DOHH2 (cell line): Measurements from ENCODE around the gene CCNB1.
A peak's percentile ranks its signal among the peaks of the same experiment; 100 is the strongest.

Experiments used
- H3F3A ChIP-seq: fragments of 200-600 bp; sonication (generic), shearing (Covaris generic); 2 replicates; pipeline ENCODE4 v1.6.0; 2016; ENCODE audit warnings: antibody characterized with exemption, mild to moderate bottlenecking; ENCODE audit not compliant: control insufficient read depth, insufficient read depth
- H3K27ac ChIP-seq: fragments of 200-600 bp; sonication (generic); 2 replicates; pipeline ENCODE4 v1.5.1; 2014; ENCODE audit warnings: low read depth, mild to moderate bottlenecking, low read length, moderate library complexity
- H3K27me3 ChIP-seq: fragments of 200-600 bp; sonication (generic); 2 replicates; pipeline ENCODE4 v1.6.1; 2014; ENCODE audit warnings: mild to moderate bottlenecking, low read length, mixed read lengths; ENCODE audit not compliant: control insufficient read depth
- H3K36me3 ChIP-seq: fragments of 200-600 bp; sonication (generic); 2 replicates; pipeline ENCODE4 v1.6.1; 2014; ENCODE audit warnings: mild to moderate bottlenecking, low read length, moderate library complexity, mixed read lengths; ENCODE audit not compliant: control insufficient read depth
- H3K4me1 ChIP-seq: fragments of 200-600 bp; sonication (generic); 2 replicates; pipeline ENCODE4 v1.6.1; 2014; ENCODE audit warnings: mild to moderate bottlenecking, low read length, mixed read lengths; ENCODE audit not compliant: control insufficient read depth
- H3K4me2 ChIP-seq: fragments of 200-600 bp; sonication (generic); 2 replicates; pipeline ENCODE4 v1.6.0; 2014; ENCODE audit warnings: mild to moderate bottlenecking, low read length, moderate library complexity
- H3K4me3 ChIP-seq: fragments of 200-600 bp; sonication (generic); 2 replicates; pipeline ENCODE4 v1.5.1; 2014; ENCODE audit warnings: mild to moderate bottlenecking, low read length, mixed read lengths
- H3K79me2 ChIP-seq: fragments of 200-600 bp; sonication (generic); 2 replicates; pipeline ENCODE4 v1.6.1; 2014; ENCODE audit warnings: mild to moderate bottlenecking, low read length, mixed read lengths; ENCODE audit not compliant: control insufficient read depth
- H3K9me2 ChIP-seq: fragments of 200-600 bp; sonication (generic); replicated peaks from 2 replicates; pipeline ENCODE4 v1.6.1; 2014; ENCODE audit warnings: mild to moderate bottlenecking, low read length, mixed read lengths; ENCODE audit not compliant: control insufficient read depth
- H3K9me3 ChIP-seq: fragments of 200-600 bp; sonication (generic); 2 replicates; pipeline ENCODE4 v1.6.1; 2014; ENCODE audit warnings: antibody characterized with exemption, low read length, mixed read lengths; ENCODE audit not compliant: control insufficient read depth, insufficient read depth
- H4K20me1 ChIP-seq: fragments of 200-600 bp; sonication (generic); 2 replicates; pipeline ENCODE4 v1.6.0; 2014; ENCODE audit warnings: low read depth, mild to moderate bottlenecking, antibody characterized with exemption, low read length, moderate library complexity; ENCODE audit not compliant: control insufficient read depth, insufficient read depth
- EZH2phosphoT487 ChIP-seq: fragments of 200-600 bp; sonication (generic); IDR thresholded peaks from 2 replicates; pipeline ENCODE4 v1.6.1; 2017; ENCODE audit warnings: borderline replicate concordance, mild to moderate bottlenecking, antibody characterized with exemption, low read length, moderate library complexity, mixed read lengths
- TF ChIP-seq, protein P1 (sequence below): fragments of 200-600 bp; sonication (generic); IDR thresholded peaks from one replicate; pipeline ENCODE4 v1.5.1; 2014; ENCODE audit warnings: antibody characterized with exemption, mild to moderate bottlenecking, low read depth, low read length; ENCODE audit not compliant: poor library complexity, severe bottlenecking

Gene CCNB1

DNA sequence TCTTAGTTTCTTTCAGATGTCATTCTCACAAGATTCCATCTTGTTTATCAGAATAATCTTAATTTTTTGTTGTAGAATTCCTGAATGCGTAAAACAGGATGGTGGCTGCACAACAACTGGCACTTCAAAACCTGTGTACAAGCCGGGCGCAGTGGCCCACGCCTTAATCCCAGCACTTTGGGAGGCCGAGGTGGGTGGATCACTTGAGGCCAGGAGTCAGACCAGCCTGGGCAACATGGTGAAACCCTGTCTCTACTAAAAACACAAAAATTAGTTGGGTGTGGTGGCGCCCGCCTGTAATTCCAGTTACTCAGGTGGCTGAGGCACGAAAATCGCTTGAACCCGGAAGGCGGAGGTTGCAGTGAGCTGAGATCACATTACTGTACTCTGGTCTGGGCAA lies 10.5 kb upstream of the CCNB1 start:
- Histone ChIP-seq H3K9me3 (no peaks in the 10 kb centered on the region), H3K27me3 (no peaks in the 10 kb centered on the region), H3F3A (no peaks in the 10 kb centered on the region), H4K20me1 (no peaks in the 10 kb centered on the region), H3K4me3 (no peak overlapping the region), H3K4me2 (no peak overlapping the region), H3K9me2 (no peaks in the 10 kb centered on the region), H3K27ac (no peak overlapping the region), H3K36me3 (no peaks in the 10 kb centered on the region), H3K4me1 (no peaks in the 10 kb centered on the region), H3K79me2 (no peaks in the 10 kb centered on the region)
- TF ChIP-seq EZH2phosphoT487: no peak
- TF ChIP-seq, protein P1, sequence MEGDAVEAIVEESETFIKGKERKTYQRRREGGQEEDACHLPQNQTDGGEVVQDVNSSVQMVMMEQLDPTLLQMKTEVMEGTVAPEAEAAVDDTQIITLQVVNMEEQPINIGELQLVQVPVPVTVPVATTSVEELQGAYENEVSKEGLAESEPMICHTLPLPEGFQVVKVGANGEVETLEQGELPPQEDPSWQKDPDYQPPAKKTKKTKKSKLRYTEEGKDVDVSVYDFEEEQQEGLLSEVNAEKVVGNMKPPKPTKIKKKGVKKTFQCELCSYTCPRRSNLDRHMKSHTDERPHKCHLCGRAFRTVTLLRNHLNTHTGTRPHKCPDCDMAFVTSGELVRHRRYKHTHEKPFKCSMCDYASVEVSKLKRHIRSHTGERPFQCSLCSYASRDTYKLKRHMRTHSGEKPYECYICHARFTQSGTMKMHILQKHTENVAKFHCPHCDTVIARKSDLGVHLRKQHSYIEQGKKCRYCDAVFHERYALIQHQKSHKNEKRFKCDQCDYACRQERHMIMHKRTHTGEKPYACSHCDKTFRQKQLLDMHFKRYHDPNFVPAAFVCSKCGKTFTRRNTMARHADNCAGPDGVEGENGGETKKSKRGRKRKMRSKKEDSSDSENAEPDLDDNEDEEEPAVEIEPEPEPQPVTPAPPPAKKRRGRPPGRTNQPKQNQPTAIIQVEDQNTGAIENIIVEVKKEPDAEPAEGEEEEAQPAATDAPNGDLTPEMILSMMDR: no peak

DNA sequence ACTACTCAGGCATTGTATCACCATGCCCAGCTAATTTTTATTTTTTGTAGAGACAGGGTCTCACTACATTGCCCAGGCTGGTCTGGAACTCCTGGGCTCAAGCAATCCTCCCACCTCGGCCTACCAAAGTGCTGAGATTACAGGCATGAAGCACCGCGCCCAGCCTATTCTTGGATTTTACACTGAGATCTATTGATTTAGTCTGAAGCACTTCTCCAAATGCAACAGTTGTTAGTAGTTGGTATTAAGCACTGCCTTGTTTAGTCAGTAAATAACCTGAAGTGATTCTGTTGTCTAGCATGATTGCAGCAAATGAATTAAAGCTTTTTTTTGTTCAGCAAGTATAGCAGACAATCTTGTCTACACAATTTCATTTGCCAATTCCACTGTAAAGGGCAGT lies 8.9 kb upstream of the CCNB1 start:
- TF ChIP-seq EZH2phosphoT487: no peak
- H3F3A ChIP-seq: no peaks in the 10 kb centered on the region
- H3K79me2 ChIP-seq: no peaks in the 10 kb centered on the region
- H3K9me2 ChIP-seq: no peaks in the 10 kb centered on the region
- H3K36me3 ChIP-seq: no peaks in the 10 kb centered on the region
- H3K4me3 ChIP-seq: no peak overlapping the region
- H3K9me3 ChIP-seq: no peaks in the 10 kb centered on the region
- H3K4me2 ChIP-seq: no peak overlapping the region
- no peaks in the 10 kb centered on the region for H3K4me1 ChIP-seq
- H3K27me3 ChIP-seq: no peaks in the 10 kb centered on the region
- no peak overlapping the region for H3K27ac ChIP-seq
- H4K20me1 ChIP-seq: no peaks in the 10 kb centered on the region

DNA sequence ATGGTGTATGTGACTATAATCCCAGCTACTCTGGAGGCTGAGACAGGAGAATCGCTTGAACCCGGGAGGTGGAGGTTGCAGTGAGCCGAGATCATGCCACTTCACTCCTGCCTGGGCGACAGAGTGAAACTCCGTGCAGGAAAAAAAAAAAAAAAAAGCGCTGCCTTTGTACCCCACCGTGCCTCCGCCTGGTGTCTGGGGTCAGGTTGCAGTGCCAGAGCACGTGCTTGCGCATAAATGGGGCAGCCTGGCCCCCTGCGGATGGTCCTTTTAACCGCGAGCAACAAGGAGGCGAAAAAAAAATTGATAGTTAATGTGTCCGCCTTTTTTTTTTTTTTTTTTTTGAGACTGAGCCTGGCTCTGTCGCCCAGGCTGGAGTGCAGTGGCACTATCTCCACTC lies 6.3 kb upstream of the CCNB1 start:
- Histone ChIP-seq H3K4me3 (no peak overlapping the region), H3K9me2 (no peaks in the 10 kb centered on the region), H4K20me1 (no peaks in the 10 kb centered on the region)

DNA sequence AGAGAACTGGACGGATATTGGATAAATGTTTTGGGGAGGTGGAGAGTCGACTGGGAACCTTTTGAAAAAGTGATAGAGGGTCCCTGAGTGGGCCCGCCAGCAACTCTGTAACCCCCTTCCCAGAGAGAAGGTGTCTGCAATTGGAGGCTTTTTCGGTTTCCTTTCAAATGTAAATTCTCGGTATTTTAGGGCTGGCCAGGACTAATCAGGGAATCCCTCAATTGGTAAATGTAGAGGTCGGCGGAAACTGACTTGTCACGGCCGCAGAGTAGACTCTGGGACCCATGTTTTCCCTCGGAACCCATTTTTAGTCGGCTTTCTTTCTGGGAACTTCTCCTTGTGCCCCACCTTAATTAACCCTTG lies 524 bp downstream of the CCNB1 start:
- no peaks in the 10 kb centered on the region for H4K20me1 ChIP-seq
- peaks cover 47% of the 10 kb centered on the region for H3K4me1 ChIP-seq
- no peak for TF ChIP-seq EZH2phosphoT487
- TF ChIP-seq, protein P1: no peak
- peak overlapping the region; percentile 97 for H3K4me3 ChIP-seq
- no peaks in the 10 kb centered on the region for H3K9me3 ChIP-seq
- H3K36me3 ChIP-seq: peaks cover 52% of the 10 kb centered on the region
- peaks cover 13% of the 10 kb centered on the region; the same call in 1 of the 2 replicates for H3F3A ChIP-seq
- peak overlapping the region; percentile 78 for H3K27ac ChIP-seq
- H3K79me2 ChIP-seq: peaks cover 50% of the 10 kb centered on the region
- no peaks in the 10 kb centered on the region for H3K27me3 ChIP-seq
- peak overlapping the region; percentile 98 for H3K4me2 ChIP-seq
- no peaks in the 10 kb centered on the region for H3K9me2 ChIP-seq

More for the DNA sequence above, 6.3 kb upstream of the CCNB1 start:
- H3K36me3 ChIP-seq: no peaks in the 10 kb centered on the region
- H3K27me3 ChIP-seq: no peaks in the 10 kb centered on the region
- TF ChIP-seq, protein P1: no peak
- TF ChIP-seq EZH2phosphoT487: no peak
- H3K4me1 ChIP-seq: no peaks in the 10 kb centered on the region; the same call in 1 of the 2 replicates
- H3K79me2 ChIP-seq: no peaks in the 10 kb centered on the region
- no peak overlapping the region for H3K27ac ChIP-seq
- no peak overlapping the region for H3K4me2 ChIP-seq
- H3F3A ChIP-seq: no peaks in the 10 kb centered on the region
- no peaks in the 10 kb centered on the region for H3K9me3 ChIP-seq
